Stimulated activated CD8-positive, alpha-beta memory T cell treated with anti-CD3 and anti-CD28 coated beads, Interleukin-15, amount 100 ng/mL, for 1 hour (primary cell): ENCODE results near the gene RPL27.

Experiments
- DNase-seq: peaks from one replicate; pipeline ENCODE4 v3.0.0-alpha.2; 2020; ENCODE audit warnings: low read depth

The RPL27 gene

GRCh38 chr17:43020789-43021740 is 22.8 kb downstream of the RPL27 start:
- DNase-seq, result no peak

- peak; percentile 38 for DNase-seq
Measured at GRCh38 chr17:43021741-43022512, 23.7 kb downstream of the RPL27 start, which contains the start of gene VAT1. VAT1 (minus strand) TSS chr17:43022385; CDS start chr17:43022322, 63 bp downstream.

- DNase-seq, result peak; percentile 58
Measured at GRCh38 chr17:43024407-43025289, 26.4 kb downstream of the RPL27 start, which contains the start of gene RND2. RND2 (plus strand) TSS chr17:43025231; CDS start chr17:43025348, 117 bp downstream.

- DNase-seq, result no peak
Measured at GRCh38 chr17:43025290-43025657, 27.1 kb downstream of the RPL27 start.

- no peak for DNase-seq
Measured at GRCh38 chr17:43025766-43026537, 27.7 kb downstream of the RPL27 start.

- no peak for DNase-seq
Measured at GRCh38 chr17:43026595-43026994, 28.4 kb downstream of the RPL27 start.

- DNase-seq, result no peak
Measured at GRCh38 chr17:43027091-43028032, 29.1 kb downstream of the RPL27 start.

- no peak for DNase-seq
Measured at GRCh38 chr17:43028221-43028861, 30.1 kb downstream of the RPL27 start.

- DNase-seq, result no peak
Measured at GRCh38 chr17:43030137-43030767, 32.0 kb downstream of the RPL27 start.

GRCh38 chr17:43031666-43032065 is 33.4 kb downstream of the RPL27 start:
- no peak for DNase-seq

GRCh38 chr17:43033948-43034881 is 36.0 kb downstream of the RPL27 start:
- no peak for DNase-seq

- DNase-seq, result no peak
Measured at GRCh38 chr17:43034894-43035293, 36.7 kb downstream of the RPL27 start.

- DNase-seq, result no peak
Measured at GRCh38 chr17:43039646-43040045, 41.4 kb downstream of the RPL27 start.

GRCh38 chr17:43040655-43041054 is 42.4 kb downstream of the RPL27 start:
- DNase-seq, result no peak

GRCh38 chr17:43042025-43042628 is 43.9 kb downstream of the RPL27 start:
- DNase-seq, result no peak

- DNase-seq, result no peak
Measured at GRCh38 chr17:43043307-43043706, 45.1 kb downstream of the RPL27 start.

GRCh38 chr17:43044024-43044423 is 45.8 kb downstream of the RPL27 start:
- DNase-seq, result no peak
